H9 (cell line): ENCODE data around the gene TSHB. TPM values are rescaled to one million over a fixed set of nuclear protein-coding genes. Genes with fewer than 3 reads are reported as not detected.

Source experiments
- DNase-seq: peaks from one replicate; pipeline ENCODE4 v3.0.0-alpha.2; 2017
- H2AFZ ChIP-seq: one replicate; pipeline ENCODE4 v1.6.1; 2013; ENCODE audit warnings: mild to moderate bottlenecking, low read length, control low read depth, moderate library complexity
- H2AK5ac ChIP-seq: 2 replicates; pipeline ENCODE4 v1.6.1; 2013; ENCODE audit warnings: low read length, control low read depth, mixed read lengths; ENCODE audit not compliant: insufficient read length
- H2BK120ac ChIP-seq: one replicate; pipeline ENCODE4 v1.6.1; 2013; ENCODE audit warnings: low read depth, mild to moderate bottlenecking, low read length, control low read depth, inconsistent platforms; ENCODE audit not compliant: poor library complexity, severe bottlenecking
- H2BK12ac ChIP-seq: 2 replicates; pipeline ENCODE4 v1.6.1; 2013; ENCODE audit warnings: low read length, control low read depth, mixed read lengths, low read depth; ENCODE audit not compliant: insufficient read length
- H2BK15ac ChIP-seq: 2 replicates; pipeline ENCODE4 v1.6.1; 2013; ENCODE audit warnings: low read depth, low read length, control low read depth
- H2BK20ac ChIP-seq: one replicate; pipeline ENCODE4 v1.6.1; 2013; ENCODE audit warnings: low read depth, mild to moderate bottlenecking, low read length, control low read depth, inconsistent platforms; ENCODE audit not compliant: poor library complexity, severe bottlenecking
- H2BK5ac ChIP-seq: 2 replicates; pipeline ENCODE4 v1.6.1; 2013; ENCODE audit warnings: low read length, control low read depth, mixed read lengths; ENCODE audit not compliant: insufficient read length
- H3K14ac ChIP-seq: 2 replicates; pipeline ENCODE4 v1.6.1; 2013; ENCODE audit warnings: low read length, control low read depth; ENCODE audit not compliant: insufficient read depth
- H3K18ac ChIP-seq: 2 replicates; pipeline ENCODE4 v1.6.1; 2013; ENCODE audit warnings: low read depth, mild to moderate bottlenecking, mixed read lengths, low read length, control low read depth; ENCODE audit not compliant: insufficient read length
- H3K23ac ChIP-seq: 2 replicates; pipeline ENCODE4 v1.6.1; 2013; ENCODE audit warnings: low read length, control low read depth, mixed read lengths, low read depth; ENCODE audit not compliant: insufficient read length
- H3K23me2 ChIP-seq: 2 replicates; pipeline ENCODE4 v1.6.1; 2013; ENCODE audit warnings: low read depth, mild to moderate bottlenecking, mixed read lengths, low read length, control low read depth; ENCODE audit not compliant: insufficient read length, poor library complexity, severe bottlenecking
- H3K27ac ChIP-seq: 2 replicates; pipeline ENCODE4 v1.5.1; 2013; ENCODE audit warnings: low read length, control low read depth, mixed read lengths, low read depth; ENCODE audit not compliant: insufficient read length
- H3K27me3 ChIP-seq: 2 replicates; pipeline ENCODE4 v1.6.1; 2013; ENCODE audit warnings: low read length, control low read depth, inconsistent platforms; ENCODE audit not compliant: insufficient read depth
- H3K4ac ChIP-seq: 2 replicates; pipeline ENCODE4 v1.6.1; 2013; ENCODE audit warnings: low read depth, mild to moderate bottlenecking, control low read depth, inconsistent platforms, low read length, moderate library complexity
- H3K4me1 ChIP-seq: 2 replicates; pipeline ENCODE4 v1.6.1; 2013; ENCODE audit warnings: low read length, control low read depth, inconsistent platforms; ENCODE audit not compliant: insufficient read depth
- H3K4me2 ChIP-seq: 2 replicates; pipeline ENCODE4 v1.6.1; 2013; ENCODE audit warnings: low read length, control low read depth, mixed read lengths; ENCODE audit not compliant: insufficient read length, insufficient read depth
- H3K56ac ChIP-seq: 2 replicates; pipeline ENCODE4 v1.6.1; 2013; ENCODE audit warnings: low read depth, mild to moderate bottlenecking, mixed read lengths, low read length, control low read depth; ENCODE audit not compliant: insufficient read length
- H3K79me1 ChIP-seq: 2 replicates; pipeline ENCODE4 v1.6.1; 2013; ENCODE audit warnings: low read depth, mild to moderate bottlenecking, moderate library complexity, low read length, control low read depth, inconsistent platforms; ENCODE audit not compliant: insufficient read depth, poor library complexity, severe bottlenecking
- H3K79me2 ChIP-seq: 2 replicates; pipeline ENCODE4 v1.6.1; 2013; ENCODE audit warnings: low read length, control low read depth, inconsistent platforms; ENCODE audit not compliant: insufficient read depth
- H3K9ac ChIP-seq: 2 replicates; pipeline ENCODE4 v1.6.1; 2013; ENCODE audit warnings: low read length, control low read depth, mixed read lengths; ENCODE audit not compliant: insufficient read length; ENCODE audit errors: extremely low read depth
- H3K9me3 ChIP-seq: one replicate; pipeline ENCODE4 v1.6.1; 2013; ENCODE audit warnings: low read depth, low read length, inconsistent platforms; ENCODE audit not compliant: control insufficient read depth
- H3T11ph ChIP-seq: one replicate; pipeline ENCODE4 v1.6.1; 2013; ENCODE audit warnings: mild to moderate bottlenecking, low read length, control low read depth, inconsistent platforms
- H4K20me1 ChIP-seq: one replicate; pipeline ENCODE4 v1.6.1; 2013; ENCODE audit not compliant: control insufficient read depth, insufficient read length, insufficient read depth
- H4K5ac ChIP-seq: 2 replicates; pipeline ENCODE4 v1.6.1; 2013; ENCODE audit warnings: low read depth, mild to moderate bottlenecking, mixed read lengths, low read length, control low read depth; ENCODE audit not compliant: insufficient read length
- H4K8ac ChIP-seq: replicated peaks from 2 replicates; pipeline ENCODE4 v1.6.1; 2013; ENCODE audit warnings: low read length, control low read depth, mixed read lengths, low read depth; ENCODE audit not compliant: insufficient read length
- H4K91ac ChIP-seq: 2 replicates; pipeline ENCODE4 v1.6.1; 2013; ENCODE audit warnings: low read depth, mild to moderate bottlenecking, moderate library complexity, mixed read lengths, low read length, control low read depth; ENCODE audit not compliant: insufficient read length
- H3K27ac Mint-ChIP-seq, 3 experiments: 2 replicates in 2 of 3; 3 replicates in 1 of 3; pipeline ENCODE4 v1.8.0; 2020 to 2021; ENCODE audit warnings: mixed read lengths in 3 of 3, mild to moderate bottlenecking in 1 of 3, moderate library complexity in 1 of 3
- H3K27me3 Mint-ChIP-seq: 2 replicates; pipeline ENCODE4 v1.8.0; 2021; ENCODE audit warnings: low read depth, mild to moderate bottlenecking, moderate library complexity, mixed read lengths
- H3K36me3 Mint-ChIP-seq, 3 experiments: 2 replicates in 2 of 3; 3 replicates in 1 of 3; pipeline ENCODE4 v1.8.0; 2020 to 2021; ENCODE audit warnings: low read depth in 3 of 3, mixed read lengths in 3 of 3; ENCODE audit not compliant: insufficient read depth in 1 of 3
- H3K4me1 Mint-ChIP-seq, 2 experiments: 2 replicates each; pipeline ENCODE4 v1.8.0; 2020; ENCODE audit warnings: mixed read lengths in 2 of 2
- H3K4me3 Mint-ChIP-seq, 2 experiments: 2 replicates in 1 of 2; 3 replicates in 1 of 2; pipeline ENCODE4 v1.8.0; 2020 to 2021; ENCODE audit warnings: mild to moderate bottlenecking in 2 of 2, mixed read lengths in 2 of 2, moderate library complexity in 1 of 2
- H3K9me3 Mint-ChIP-seq, 2 experiments: 2 replicates in 1 of 2; 3 replicates in 1 of 2; pipeline ENCODE4 v1.8.0; 2020; ENCODE audit warnings: mild to moderate bottlenecking in 2 of 2, mixed read lengths in 2 of 2, moderate library complexity in 1 of 2
- WGBS: extraction: QIAGEN DNeasy Blood & Tissue Kit; methylation state at CpG from one replicate; pipeline ENCODE4 v1.1.7; 2013; ENCODE audit warnings: missing lambda C conversion rate, low lambda C conversion rate, mixed read lengths; ENCODE audit not compliant: insufficient read length; ENCODE audit errors: extremely low coverage; 5-methylcytosine and 5-hydroxymethylcytosine counted together
- total RNA-seq: library from RNA; stranded (reverse); gene quantifications from 2 replicates; pipeline ENCODE4 v1.2.1, GENCODE V29; 2021
- TF ChIP-seq, protein P1 (sequence below): fragments of 200-600 bp; sonication (generic); conservative IDR thresholded peaks from 3 replicates; pipeline ENCODE4 v1.8.0; 2021; ENCODE audit warnings: antibody characterized with exemption, mild to moderate bottlenecking

The TSHB gene
- total RNA-seq, 1 experiment from 2014 or later: not detected

DNA sequence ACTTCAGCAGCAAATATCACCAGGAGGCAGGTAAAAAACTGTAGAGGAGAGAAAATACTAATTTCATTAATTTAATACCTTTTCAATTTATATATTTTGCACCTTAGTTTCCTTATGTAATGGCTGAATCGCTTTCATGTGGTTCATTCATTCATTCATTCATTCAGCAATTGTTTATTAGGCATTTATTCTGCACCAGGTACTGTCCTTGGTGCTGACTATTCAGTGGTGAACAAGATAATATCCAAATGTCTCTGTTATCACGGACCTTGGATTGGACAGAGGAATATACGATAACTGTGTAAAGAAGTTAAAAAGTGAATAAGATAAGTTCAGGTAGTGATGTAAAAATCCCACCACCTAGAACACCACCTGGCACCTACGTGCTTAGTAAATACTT, 30.9 kb downstream of the TSHB start:
- Histone ChIP-seq H3K4me1 (peaks cover 6% of the 10 kb centered on the region), H3K4ac (no peak overlapping the region), H3K79me1 (no peaks in the 10 kb centered on the region), H2BK20ac (no peak overlapping the region), H4K20me1 (no peaks in the 10 kb centered on the region), H2AFZ (no peak overlapping the region), H2AK5ac (no peak overlapping the region), H3K27ac (no peak overlapping the region), H3K23ac (no peak overlapping the region), H4K8ac (no peak overlapping the region), H2BK120ac (no peak overlapping the region), H3K4me2 (no peak overlapping the region), H4K5ac (no peak overlapping the region), H2BK12ac (no peak overlapping the region), H3K56ac (no peak overlapping the region), H3K18ac (no peak overlapping the region), H3K23me2 (no peaks in the 10 kb centered on the region), H3T11ph (no peak overlapping the region), H3K9ac (no peak overlapping the region), H3K9me3 (no peaks in the 10 kb centered on the region), H3K27me3 (no peaks in the 10 kb centered on the region), H3K14ac (no peak overlapping the region), H2BK5ac (no peak overlapping the region), H3K79me2 (no peaks in the 10 kb centered on the region), H4K91ac (no peak overlapping the region), H2BK15ac (no peak overlapping the region)
- no peak overlapping the region for H3K4me3 Mint-ChIP-seq
- TF ChIP-seq, protein P1, sequence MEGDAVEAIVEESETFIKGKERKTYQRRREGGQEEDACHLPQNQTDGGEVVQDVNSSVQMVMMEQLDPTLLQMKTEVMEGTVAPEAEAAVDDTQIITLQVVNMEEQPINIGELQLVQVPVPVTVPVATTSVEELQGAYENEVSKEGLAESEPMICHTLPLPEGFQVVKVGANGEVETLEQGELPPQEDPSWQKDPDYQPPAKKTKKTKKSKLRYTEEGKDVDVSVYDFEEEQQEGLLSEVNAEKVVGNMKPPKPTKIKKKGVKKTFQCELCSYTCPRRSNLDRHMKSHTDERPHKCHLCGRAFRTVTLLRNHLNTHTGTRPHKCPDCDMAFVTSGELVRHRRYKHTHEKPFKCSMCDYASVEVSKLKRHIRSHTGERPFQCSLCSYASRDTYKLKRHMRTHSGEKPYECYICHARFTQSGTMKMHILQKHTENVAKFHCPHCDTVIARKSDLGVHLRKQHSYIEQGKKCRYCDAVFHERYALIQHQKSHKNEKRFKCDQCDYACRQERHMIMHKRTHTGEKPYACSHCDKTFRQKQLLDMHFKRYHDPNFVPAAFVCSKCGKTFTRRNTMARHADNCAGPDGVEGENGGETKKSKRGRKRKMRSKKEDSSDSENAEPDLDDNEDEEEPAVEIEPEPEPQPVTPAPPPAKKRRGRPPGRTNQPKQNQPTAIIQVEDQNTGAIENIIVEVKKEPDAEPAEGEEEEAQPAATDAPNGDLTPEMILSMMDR: no peak
- H3K27ac Mint-ChIP-seq: no peak overlapping the region
- peaks cover 0 to 2% of the 10 kb centered on the region in 2 experiments; a peak in 2 of 4 replicates for H3K4me1 Mint-ChIP-seq
- WGBS: no CpG with 5 or more reads among the region's 4 CpGs
- no peaks in the 10 kb centered on the region; a peak in 1 of 7 replicates for H3K36me3 Mint-ChIP-seq
- H3K27me3 Mint-ChIP-seq: no peaks in the 10 kb centered on the region
- H3K9me3 Mint-ChIP-seq: no peaks in the 10 kb centered on the region
- DNase-seq: no peak
